Measurements from ENCODE around the gene DTD2.

GRCh38 chr14:31401369-31401932 lies 55.9 kb downstream of the DTD2 start:
- TF ChIP-seq CTCF (conservative IDR thresholded peaks at IDR 0.05 in 1 of 2, IDR thresholded peaks at IDR 0.05 in 1 of 2; ENCODE audit: extremely low read depth in 1 of 2, insufficient read depth in 1 of 2, low read depth in 1 of 2, low read length in 2 of 2), result no peak
- TF ChIP-seq EZH2 (IDR thresholded peaks at IDR 0.05; ENCODE audit: borderline replicate concordance, low read length), result no peak
